ENCODE data around the gene DMRT1. TPM values are rescaled to one million over a fixed set of nuclear protein-coding genes. Genes with fewer than 3 reads are reported as not detected.
"Not testable (repeated sequence)": the region's sequence is repeated elsewhere in the genome, so short reads cannot be mapped to it uniquely, and the experiment has no call there.

The DMRT1 gene
- total RNA-seq, 2 donors from 2014 or later = not detected

- TF ChIP-seq CTCF (IDR thresholded peaks at IDR 0.05) = no peak
- Histone ChIP-seq H3K36me3 (no peaks in the 10 kb centered on the region), H3K27ac (no peak overlapping the region), H3K4me3 (no peak overlapping the region), H3K9me3 (no peaks in the 10 kb centered on the region), H3K27me3 (no peaks in the 10 kb centered on the region), H3K4me1 (no peaks in the 10 kb centered on the region), H3K9ac (ENCODE audit: low read depth in 2 of 2, low read length in 2 of 2) (no peak overlapping the region)
- DNase-seq = no peak
- intact Hi-C loops (cut with DNase I) = no loop called here
Observed at GRCh38 chr9:995781-996180, 154.3 kb downstream of the DMRT1 start.

- H3K4me3 ChIP-seq; H3K9me3 ChIP-seq; intact Hi-C loops (cut with DNase I); H3K27ac ChIP-seq; H3K27me3 ChIP-seq; DNase-seq; H3K36me3 ChIP-seq; H3K4me1 ChIP-seq; H3K9ac ChIP-seq (ENCODE audit: low read depth in 2 of 2, low read length in 2 of 2): not testable (repeated sequence)
- TF ChIP-seq CTCF (IDR thresholded peaks at IDR 0.05) = peak; percentile 24
Observed at GRCh38 chr9:998299-999110, 157.0 kb downstream of the DMRT1 start.

- no peak overlapping the region for H3K9ac ChIP-seq (ENCODE audit: low read depth in 2 of 2, low read length in 2 of 2)
- no peak overlapping the region for H3K27ac ChIP-seq
- H3K4me3 ChIP-seq = no peak overlapping the region
- no peaks in the 10 kb centered on the region for H3K4me1 ChIP-seq
- no peaks in the 10 kb centered on the region for H3K36me3 ChIP-seq
- no peaks in the 10 kb centered on the region for H3K27me3 ChIP-seq
- intact Hi-C loops (cut with DNase I) = no loop called here
- no peaks in the 10 kb centered on the region for H3K9me3 ChIP-seq
- no peak for TF ChIP-seq CTCF (IDR thresholded peaks at IDR 0.05)
- DNase-seq = no peak
Observed at GRCh38 chr9:1001838-1002237, 160.3 kb downstream of the DMRT1 start.

GRCh38 chr9:1002678-1003077 lies 161.2 kb downstream of the DMRT1 start:
- H3K9ac ChIP-seq (ENCODE audit: low read depth in 2 of 2, low read length in 2 of 2) = no peak overlapping the region
- TF ChIP-seq CTCF (IDR thresholded peaks at IDR 0.05) = no peak
- intact Hi-C loops (cut with DNase I) = no loop called here

GRCh38 chr9:1005043-1005667 lies 163.7 kb downstream of the DMRT1 start:
- Histone ChIP-seq H3K36me3 (no peaks in the 10 kb centered on the region), H3K27ac (no peak overlapping the region), H3K4me1 (no peaks in the 10 kb centered on the region), H3K9ac (ENCODE audit: low read depth in 2 of 2, low read length in 2 of 2) (no peak overlapping the region), H3K27me3 (no peaks in the 10 kb centered on the region), H3K4me3 (no peak overlapping the region), H3K9me3 (no peaks in the 10 kb centered on the region)
- peak; percentile 30 for TF ChIP-seq CTCF (IDR thresholded peaks at IDR 0.05)
- intact Hi-C loops (cut with DNase I) = loop anchor here (5.0 kb wide), 1 partner anchor 113 kb away; no protein-coding TSS in a partner anchor
- peak; percentile 27 for DNase-seq

More at GRCh38 chr9:1002678-1003077, 161.2 kb downstream of the DMRT1 start:
- no peak overlapping the region for H3K27ac ChIP-seq
- no peaks in the 10 kb centered on the region for H3K27me3 ChIP-seq
- no peaks in the 10 kb centered on the region for H3K36me3 ChIP-seq
- no peak for DNase-seq
- no peaks in the 10 kb centered on the region for H3K9me3 ChIP-seq
- H3K4me3 ChIP-seq = no peak overlapping the region
- no peaks in the 10 kb centered on the region for H3K4me1 ChIP-seq

All from colonic mucosa (tissue), 4 donors.